H1 (cell line): ENCODE measurements around the gene ABHD16B. TPM values are rescaled to one million over a fixed set of nuclear protein-coding genes. Genes with fewer than 3 reads are reported as not detected.

Experiments
- CTCF ChIA-PET: fragments of 300-600 bp; sonication (Branson Sonifier 250); formaldehyde crosslinking; loops from one replicate; lab custom pipeline; 2021; ENCODE audit not compliant: partially characterized antibody; lab: Charles Lee
- POLR2A ChIA-PET: fragments of 300-600 bp; sonication (Branson Sonifier 250); formaldehyde crosslinking; loops from one replicate; lab custom pipeline; 2021; ENCODE audit warnings: inconsistent platforms; ENCODE audit not compliant: partially characterized antibody; lab: Charles Lee
- DNase-seq, 2 experiments: peaks; one replicate each; pipeline versions ENCODE4 v3.0.0 to v3.0.0-alpha.2; 2010 to 2022; ENCODE audit warnings: low spot score in 2 of 2, low read depth in 1 of 2, mixed read lengths in 1 of 2
- FAIRE-seq: peaks from 2 replicates; lab custom pipeline; 2011; peaks lifted over from hg19 to GRCh38; lab: Jason Lieb, UNC
- H2AFZ ChIP-seq: 2 replicates; pipeline ENCODE4 v1.8.1; 2012; ENCODE audit warnings: low read length, inconsistent platforms
- H2AK5ac ChIP-seq: 2 replicates; pipeline ENCODE4 v1.6.1; 2013; ENCODE audit warnings: low read depth, low read length
- H2BK120ac ChIP-seq: replicated peaks from 2 replicates; pipeline ENCODE3; 2013; ENCODE audit warnings: low read depth, low read length, inconsistent platforms
- H2BK12ac ChIP-seq: 2 replicates; pipeline ENCODE4 v1.6.1; 2013; ENCODE audit warnings: low read depth, low read length
- H2BK15ac ChIP-seq: 2 replicates; pipeline ENCODE4 v1.6.1; 2013; ENCODE audit warnings: low read length
- H2BK20ac ChIP-seq: 2 replicates; pipeline ENCODE4 v1.6.1; 2013; ENCODE audit warnings: low read length
- H2BK5ac ChIP-seq: 2 replicates; pipeline ENCODE4 v1.6.1; 2013; ENCODE audit warnings: low read depth, low read length
- H3K14ac ChIP-seq: 2 replicates; pipeline ENCODE4 v1.6.1; 2013; ENCODE audit warnings: inconsistent platforms; ENCODE audit not compliant: insufficient read length
- H3K18ac ChIP-seq: 2 replicates; pipeline ENCODE4 v1.6.1; 2013; ENCODE audit warnings: low read length; ENCODE audit errors: extremely low read depth
- H3K23ac ChIP-seq: 2 replicates; pipeline ENCODE4 v1.6.1; 2013; ENCODE audit warnings: inconsistent platforms; ENCODE audit not compliant: insufficient read length
- H3K23me2 ChIP-seq: 2 replicates; pipeline ENCODE4 v1.6.1; 2013; ENCODE audit warnings: low read depth, low read length
- H3K27ac ChIP-seq: 2 replicates; pipeline ENCODE4 v1.6.1; 2011; ENCODE audit warnings: low read depth, low read length, inconsistent platforms
- H3K27me3 ChIP-seq, 4 experiments: replicated peaks in 1 of 4; 1 replicate in 1 of 4; 2 replicates in 3 of 4; pipeline versions ENCODE4 v1.6.1 to v1.8.1; 2011 to 2013; ENCODE audit warnings: low read length in 3 of 4, mild to moderate bottlenecking in 3 of 4, inconsistent platforms in 2 of 4, mixed read lengths in 2 of 4, moderate library complexity in 1 of 4; ENCODE audit not compliant: control insufficient read depth in 3 of 4, insufficient read depth in 3 of 4; ENCODE audit errors: extremely low read depth in 1 of 4
- H3K36me3 ChIP-seq, 4 experiments: 2 replicates each; pipeline versions ENCODE4 v1.6.1 to v1.8.1; 2011 to 2013; ENCODE audit warnings: mild to moderate bottlenecking in 4 of 4, low read length in 3 of 4, moderate library complexity in 2 of 4, control low read depth in 1 of 4, inconsistent platforms in 1 of 4; ENCODE audit not compliant: insufficient read depth in 4 of 4, control insufficient read depth in 2 of 4
- H3K4ac ChIP-seq: replicated peaks from 2 replicates; pipeline ENCODE3; 2013; ENCODE audit warnings: low read length, low read depth, mixed read lengths, inconsistent platforms; ENCODE audit not compliant: insufficient read length
- H3K4me1 ChIP-seq, 4 experiments: replicated peaks in 1 of 4; 1 replicate in 1 of 4; 2 replicates in 3 of 4; pipeline versions ENCODE4 v1.6.1 to v1.8.1; 2011 to 2013; ENCODE audit warnings: low read length in 3 of 4, inconsistent platforms in 2 of 4, mixed read lengths in 1 of 4; ENCODE audit not compliant: insufficient read depth in 4 of 4, control insufficient read depth in 3 of 4
- H3K4me2 ChIP-seq, 2 experiments: 2 replicates each; pipeline versions ENCODE4 v1.6.1 to v1.8.1; 2011 to 2013; ENCODE audit warnings: low read depth in 2 of 2, low read length in 2 of 2, control low read depth in 1 of 2, inconsistent platforms in 1 of 2, mild to moderate bottlenecking in 1 of 2; ENCODE audit not compliant: insufficient read depth in 1 of 2
- H3K4me3 ChIP-seq, 4 experiments: fragments of 200-600, 300-600 bp in 1 of 4; sonication (generic), shearing (Covaris generic), sonication (Bioruptor Twin) in 1 of 4; 2 replicates each; pipeline versions ENCODE4 v1.5.1 to v1.8.1; 2011 to 2016; ENCODE audit warnings: low read length in 4 of 4, low read depth in 3 of 4, control low read depth in 2 of 4, inconsistent platforms in 2 of 4, mild to moderate bottlenecking in 2 of 4, mixed read lengths in 1 of 4, moderate library complexity in 1 of 4; ENCODE audit not compliant: insufficient read depth in 2 of 4; ENCODE audit errors: extremely low read depth in 1 of 4
- H3K56ac ChIP-seq: replicated peaks from 2 replicates; pipeline ENCODE3; 2013; ENCODE audit warnings: low read depth, mild to moderate bottlenecking, mixed read lengths, low read length, inconsistent platforms; ENCODE audit not compliant: insufficient read length
- H3K79me1 ChIP-seq: 2 replicates; pipeline ENCODE4 v1.6.1; 2013; ENCODE audit warnings: low read depth, low read length, control low read depth
- H3K79me2 ChIP-seq, 2 experiments: 2 replicates each; pipeline versions ENCODE4 v1.6.1 to v1.8.1; 2012 to 2013; ENCODE audit warnings: low read length in 2 of 2, mild to moderate bottlenecking in 2 of 2, inconsistent platforms in 1 of 2; ENCODE audit not compliant: insufficient read depth in 2 of 2, control insufficient read depth in 1 of 2
- H3K9ac ChIP-seq, 4 experiments: replicated peaks in 1 of 4; 1 replicate in 1 of 4; 2 replicates in 3 of 4; pipeline versions ENCODE4 v1.6.1 to v1.8.1; 2011 to 2013; ENCODE audit warnings: low read depth in 3 of 4, low read length in 3 of 4, control low read depth in 2 of 4, mild to moderate bottlenecking in 2 of 4, moderate library complexity in 2 of 4, inconsistent platforms in 1 of 4; ENCODE audit errors: extremely low read depth in 1 of 4
- H3K9me3 ChIP-seq, 2 experiments: 2 replicates each; pipeline versions ENCODE4 v1.6.1 to v1.8.1; 2012 to 2013; ENCODE audit warnings: mild to moderate bottlenecking in 2 of 2, moderate library complexity in 2 of 2, control low read depth in 1 of 2, inconsistent platforms in 1 of 2, low read depth in 1 of 2, low read length in 1 of 2, mixed read lengths in 1 of 2; ENCODE audit not compliant: insufficient read depth in 2 of 2
- H4K20me1 ChIP-seq, 2 experiments: replicated peaks in 1 of 2; 2 replicates each; pipeline versions ENCODE3 to v1.8.1; 2011 to 2013; ENCODE audit warnings: inconsistent platforms in 2 of 2, low read length in 2 of 2, mild to moderate bottlenecking in 1 of 2; ENCODE audit not compliant: insufficient read depth in 2 of 2, control insufficient read depth in 1 of 2
- H4K5ac ChIP-seq: 2 replicates; pipeline ENCODE4 v1.6.1; 2013; ENCODE audit warnings: low read length, low read depth, mixed read lengths, inconsistent platforms; ENCODE audit not compliant: insufficient read length
- H4K8ac ChIP-seq: 2 replicates; pipeline ENCODE4 v1.8.0; 2013; ENCODE audit warnings: mild to moderate bottlenecking, moderate library complexity, low read length, inconsistent platforms; ENCODE audit not compliant: insufficient read depth; ENCODE audit errors: extremely low read depth
- H4K91ac ChIP-seq: replicated peaks from 2 replicates; pipeline ENCODE3; 2013; ENCODE audit warnings: low read length, mixed read lengths, inconsistent platforms; ENCODE audit not compliant: insufficient read length
- ATF3 ChIP-seq: IDR thresholded peaks from 2 replicates; pipeline ENCODE4 v1.6.1; 2011; ENCODE audit warnings: low read depth, mild to moderate bottlenecking, low read length; ENCODE audit not compliant: insufficient read depth
- JUND ChIP-seq: IDR thresholded peaks from 2 replicates; pipeline ENCODE4 v1.6.1; 2011; ENCODE audit warnings: mild to moderate bottlenecking, improper control_type of control experiment, low read length
- KDM4A ChIP-seq: IDR thresholded peaks from one replicate; pipeline ENCODE4 v1.7.1; 2012; ENCODE audit warnings: low read depth, mild to moderate bottlenecking, moderate library complexity, low read length, inconsistent platforms; ENCODE audit not compliant: severe bottlenecking
- MAFK ChIP-seq: IDR thresholded peaks from 2 replicates; pipeline ENCODE4 v1.6.1; 2012; ENCODE audit warnings: low read depth, mild to moderate bottlenecking, improper control_type of control experiment, low read length
- POLR2A ChIP-seq, 2 experiments: IDR thresholded peaks; 1 replicate in 1 of 2; 2 replicates in 1 of 2; pipeline ENCODE4 v1.6.1; 2011; ENCODE audit warnings: low read depth in 2 of 2, low read length in 2 of 2, mild to moderate bottlenecking in 2 of 2; ENCODE audit errors: control extremely low read depth in 1 of 2
- POU5F1 ChIP-seq: IDR thresholded peaks from 2 replicates; pipeline ENCODE4 v1.6.1; 2011; ENCODE audit warnings: low read depth, mild to moderate bottlenecking, low read length, moderate library complexity
- RAD21 ChIP-seq, 2 experiments: IDR thresholded peaks in 1 of 2; conservative IDR thresholded peaks in 1 of 2; 2 replicates each; pipeline ENCODE4 v1.6.1; 2011; ENCODE audit warnings: low read depth in 2 of 2, low read length in 2 of 2, improper control_type of control experiment in 1 of 2, inconsistent platforms in 1 of 2, mild to moderate bottlenecking in 1 of 2, moderate library complexity in 1 of 2
- SP4 ChIP-seq: IDR thresholded peaks from 2 replicates; pipeline ENCODE4 v1.6.1; 2012; ENCODE audit warnings: low read length, inconsistent platforms
- SUZ12 ChIP-seq: fragments of 200-600 bp; sonication (generic); IDR thresholded peaks from 2 replicates; pipeline ENCODE4 v1.6.1; 2012; ENCODE audit warnings: mild to moderate bottlenecking, inconsistent platforms, low read length, moderate library complexity, mixed read lengths
- TAF7 ChIP-seq: optimal IDR thresholded peaks from 2 replicates; pipeline ENCODE3; 2011; ENCODE audit warnings: low read depth, mild to moderate bottlenecking, inconsistent platforms, low read length, moderate library complexity, borderline replicate concordance
- WGBS, 2 experiments: shearing (Covaris generic) in 1 of 2; methylation state at CpG; one replicate each; pipeline versions ENCODE4 v1.1.6 to v1.1.7; 2013 to 2015; ENCODE audit warnings: low lambda C conversion rate in 2 of 2, mixed read lengths in 2 of 2, inconsistent platforms in 1 of 2, low coverage in 1 of 2, missing lambda C conversion rate in 1 of 2; ENCODE audit not compliant: insufficient replicate concordance in 2 of 2, insufficient coverage in 1 of 2, insufficient read length in 1 of 2; ENCODE audit errors: extremely low coverage in 1 of 2, missing lambda C conversion rate in 1 of 2; 5-methylcytosine and 5-hydroxymethylcytosine counted together
- polyA plus RNA-seq, 7 experiments: library from polyadenylated mRNA; depleted of rRNA in 3 of 7; stranded (reverse) in 5 of 7; unstranded in 2 of 7; fragments of >200 nt in 5 of 7; fragments of 200-250 nt in 2 of 7; gene quantifications; 1 replicate in 5 of 7; 2 replicates in 1 of 7; 4 replicates in 1 of 7; pipeline versions ENCODE4 v1.2.1 to v1.2.3, GENCODE V29; 2011 to 2013; ENCODE audit warnings: missing spikeins in 2 of 7, mixed read lengths in 2 of 7
- total RNA-seq: library from RNA; stranded (reverse); fragmentation: NEBNext Ultra II Directional; extraction: Animal tissue kit (Norgen Biotek cat#: 25700); gene quantifications from 2 replicates; pipeline ENCODE4 v1.2.1, GENCODE V29; 2021

The ABHD16B gene
- total and polyA plus RNA-seq, 2 of the 8 experiments (the other 6 are each of a cell fraction or from before 2014, with no cell fraction given): not detected

GRCh38 chr20:63877755-63878470 lies 16.6 kb downstream of the ABHD16B start:
- CTCF ChIA-PET: interaction anchor here (0.6 to 4.3 kb wide), 8 partner anchors 9 to 340 kb away, joined by 3 to 12 read pairs (median 3); no protein-coding TSS in a partner anchor
- no peak for DNase-seq
- H2BK5ac ChIP-seq: no peak overlapping the region
- peaks cover 7 to 34% of the 10 kb centered on the region in 2 experiments for H4K20me1 ChIP-seq
- POLR2A ChIA-PET: interaction anchor here (0.6 to 4.3 kb wide), 5 partner anchors 12 to 79 kb away, joined by 3 to 26 read pairs (median 7); partner anchors contain the start of genes TPD52L2 and UCKL1
- H2AFZ ChIP-seq: no peak overlapping the region
- no peak overlapping the region for H4K91ac ChIP-seq
- H3K23me2 ChIP-seq: no peaks in the 10 kb centered on the region
- H4K5ac ChIP-seq: no peak overlapping the region
- H3K56ac ChIP-seq: no peak overlapping the region
- no peak overlapping the region for H2AK5ac ChIP-seq
- no peak overlapping the region for H2BK20ac ChIP-seq
- H3K14ac ChIP-seq: no peak overlapping the region
- peaks cover 8% of the 10 kb centered on the region; the same call in 1 of the 2 replicates for H3K79me1 ChIP-seq
- 94% methylated on average over 32 of the region's 32 CpGs; no CpG with 5 or more reads in 1 of the 2 experiments for WGBS, 2 experiments
- peak overlapping the region; percentile 9; the same call in 1 of the 2 replicates for H4K8ac ChIP-seq
- no peak overlapping the region for H2BK12ac ChIP-seq
- H3K9me3 ChIP-seq: no peaks in the 10 kb centered on the region
- H3K27ac ChIP-seq: no peak overlapping the region
- H3K79me2 ChIP-seq: peaks cover 0 to 33% of the 10 kb centered on the region in 2 experiments; a peak in 1 of 4 replicates
- FAIRE-seq: no peak
- no peak overlapping the region for H3K4ac ChIP-seq
- H3K4me1 ChIP-seq: no peaks in the 10 kb centered on the region
- H2BK15ac ChIP-seq: no peak overlapping the region
- H3K9ac ChIP-seq: no peak overlapping the region
- H3K23ac ChIP-seq: no peak overlapping the region
- no peak overlapping the region for H3K4me3 ChIP-seq
- no peak overlapping the region for H3K4me2 ChIP-seq
- H3K27me3 ChIP-seq: no peaks in the 10 kb centered on the region
- no peak overlapping the region for H2BK120ac ChIP-seq
- peaks cover 23 to 50% (median 41%) of the 10 kb centered on the region in 4 experiments for H3K36me3 ChIP-seq
- no peak overlapping the region for H3K18ac ChIP-seq
- TF ChIP-seq KDM4A (no peak), POLR2A (IDR thresholded peaks at IDR 0.05; ENCODE audit: control extremely low read depth in 1 of 2, low read depth in 2 of 2, low read length in 2 of 2) (no peak), MAFK (no peak), ATF3 (no peak), RAD21 (IDR thresholded peaks at IDR 0.05 in 1 of 2, conservative IDR thresholded peaks at IDR 0.05 in 1 of 2; ENCODE audit: low read depth in 2 of 2, low read length in 2 of 2) (no peak), TAF7 (no peak), SP4 (no peak), JUND (no peak), SUZ12 (no peak), POU5F1 (no peak)
